ENCODE data around the gene PACRG. TPM values are rescaled to one million over a fixed set of nuclear protein-coding genes. Genes with fewer than 3 reads are reported as not detected.

The PACRG gene
- total RNA-seq, 4 donors from 2014 or later = 1.7 to 7.7 (median 3.7) TPM

- Histone ChIP-seq H3K4me1 (no peaks in the 10 kb centered on the region), H3K27ac (no peak overlapping the region), H3K4me3 (replicated peaks in 1 of 3) (no peak overlapping the region), H3K9me3 (no peaks in the 10 kb centered on the region), H3K27me3 (no peaks in the 10 kb centered on the region), H3K36me3 (no peaks in the 10 kb centered on the region)
- DNase-seq = no peak
- intact Hi-C loops (cut with DNase I) = no loop called here
- no peak for TF ChIP-seq CTCF (IDR thresholded peaks at IDR 0.05)
- TF ChIP-seq POLR2A (IDR thresholded peaks at IDR 0.05) = no peak
- WGBS, 2 donors = 89 to 91% methylated on average over 3 of the region's 3 CpGs
Measured at GRCh38 chr6:162957062-162957461, 229.3 kb downstream of the PACRG start.

- Histone ChIP-seq H3K4me3 (replicated peaks in 1 of 3) (no peak overlapping the region), H3K27ac (no peak overlapping the region), H3K36me3 (no peaks in the 10 kb centered on the region), H3K4me1 (no peaks in the 10 kb centered on the region), H3K9me3 (no peaks in the 10 kb centered on the region), H3K27me3 (no peaks in the 10 kb centered on the region)
- TF ChIP-seq CTCF (IDR thresholded peaks at IDR 0.05) = no peak
- TF ChIP-seq POLR2A (IDR thresholded peaks at IDR 0.05) = no peak
- WGBS, 2 donors = 83% methylated on average over 3 of the region's 3 CpGs
- intact Hi-C loops (cut with DNase I) = no loop called here
- DNase-seq = no peak
Measured at GRCh38 chr6:162960679-162961457, 233.1 kb downstream of the PACRG start.

GRCh38 chr6:162962093-162962492 lies 234.3 kb downstream of the PACRG start:
- Histone ChIP-seq H3K27ac (no peak overlapping the region), H3K27me3 (no peaks in the 10 kb centered on the region), H3K36me3 (no peaks in the 10 kb centered on the region), H3K4me1 (no peaks in the 10 kb centered on the region), H3K4me3 (replicated peaks in 1 of 3) (no peak overlapping the region), H3K9me3 (no peaks in the 10 kb centered on the region)
- TF ChIP-seq CTCF (IDR thresholded peaks at IDR 0.05) = no peak
- no peak for TF ChIP-seq POLR2A (IDR thresholded peaks at IDR 0.05)
- intact Hi-C loops (cut with DNase I) = no loop called here
- no peak for DNase-seq

- Histone ChIP-seq H3K4me3 (replicated peaks in 1 of 3) (no peak overlapping the region), H3K36me3 (no peaks in the 10 kb centered on the region), H3K9me3 (no peaks in the 10 kb centered on the region), H3K4me1 (no peaks in the 10 kb centered on the region), H3K27me3 (no peaks in the 10 kb centered on the region), H3K27ac (no peak overlapping the region)
- TF ChIP-seq POLR2A (IDR thresholded peaks at IDR 0.05) (no peak), CTCF (IDR thresholded peaks at IDR 0.05) (no peak)
- intact Hi-C loops (cut with DNase I) = no loop called here
- no peak for DNase-seq
- 73 to 78% methylated on average over 1 of the region's 1 CpG for WGBS, 2 donors
Measured at GRCh38 chr6:162963861-162964260, 236.1 kb downstream of the PACRG start.

- WGBS, 2 donors = 67 to 75% methylated on average over 6 of the region's 6 CpGs
- H3K4me3 ChIP-seq (replicated peaks in 1 of 3) = no peak overlapping the region
- no peak for DNase-seq
- H3K4me1 ChIP-seq = no peaks in the 10 kb centered on the region
- no peaks in the 10 kb centered on the region for H3K9me3 ChIP-seq
- TF ChIP-seq CTCF (IDR thresholded peaks at IDR 0.05) = no peak
- TF ChIP-seq POLR2A (IDR thresholded peaks at IDR 0.05) = no peak
- H3K27ac ChIP-seq = no peak overlapping the region
- no peaks in the 10 kb centered on the region for H3K27me3 ChIP-seq
- no peaks in the 10 kb centered on the region for H3K36me3 ChIP-seq
- intact Hi-C loops (cut with DNase I) = no loop called here
Measured at GRCh38 chr6:162964488-162965140, 236.8 kb downstream of the PACRG start.
